ENCODE results near the gene FARP1.
A peak's percentile ranks its signal among the peaks of the same experiment; 100 is the strongest.

The FARP1 gene

DNA sequence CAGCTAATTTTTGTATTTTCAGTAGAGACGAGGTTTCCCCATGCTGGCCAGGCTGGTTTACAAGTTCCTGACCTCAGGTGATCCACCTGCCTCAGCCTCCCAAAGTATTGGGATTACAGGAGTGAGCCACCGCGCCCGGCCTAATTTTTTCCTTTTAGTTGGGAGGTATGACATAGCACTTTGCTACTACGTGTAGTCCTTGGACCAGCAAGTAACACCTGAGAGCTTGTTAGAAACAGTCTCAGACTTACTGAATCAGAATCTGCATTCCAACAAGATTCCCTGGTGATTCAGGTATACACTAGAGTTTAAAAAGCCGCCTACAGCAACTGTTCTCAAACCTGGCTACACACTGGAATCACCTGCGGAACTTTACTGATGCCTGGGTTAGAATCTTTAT lies 1.8 kb upstream of the FARP1 start:
- no peak for DNase-seq (ENCODE audit: low spot score)

DNA sequence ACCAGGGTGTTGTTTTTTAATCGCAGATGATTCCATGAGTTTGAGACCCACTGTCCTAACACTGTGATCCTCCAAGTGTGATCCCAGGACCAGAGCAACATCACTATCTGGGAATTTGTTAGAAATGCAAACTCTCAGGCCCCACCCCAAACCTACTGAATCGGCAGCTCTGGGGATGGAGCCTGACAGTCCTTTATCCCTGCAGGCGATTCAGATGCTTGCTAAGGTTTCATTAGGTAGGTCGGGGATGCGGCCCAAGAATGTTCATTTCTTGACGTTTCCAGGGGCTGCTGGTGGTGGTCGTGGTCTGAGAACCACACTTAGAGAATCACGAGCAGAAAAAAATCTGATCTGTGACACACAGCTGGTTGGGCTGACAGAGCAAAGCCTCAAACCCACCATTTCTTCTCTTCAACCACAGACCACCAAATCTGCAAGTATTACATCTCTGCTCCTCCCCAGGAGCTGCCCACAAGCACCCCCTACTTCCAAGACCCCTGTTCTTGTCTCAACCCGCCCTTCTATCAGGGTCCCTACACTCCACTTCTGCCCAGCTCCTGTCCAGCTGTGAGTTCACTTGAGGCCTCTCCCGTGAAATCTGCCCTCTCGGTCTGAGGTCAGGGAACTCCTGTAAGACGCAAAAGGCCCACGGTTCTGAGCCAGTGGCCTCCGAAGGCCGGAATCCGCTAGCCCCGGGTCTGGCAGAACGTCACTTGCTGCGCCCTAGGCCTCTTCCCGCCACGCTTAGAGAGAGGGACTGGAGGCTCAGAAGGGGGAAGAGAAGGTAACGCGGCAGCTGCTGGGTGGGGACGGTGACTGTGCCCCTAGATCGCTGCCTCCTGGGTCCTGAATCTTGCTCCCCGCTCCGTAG lies 1.1 kb upstream of the FARP1 start:
- DNase-seq (ENCODE audit: low spot score), result peak; percentile 48

DNA sequence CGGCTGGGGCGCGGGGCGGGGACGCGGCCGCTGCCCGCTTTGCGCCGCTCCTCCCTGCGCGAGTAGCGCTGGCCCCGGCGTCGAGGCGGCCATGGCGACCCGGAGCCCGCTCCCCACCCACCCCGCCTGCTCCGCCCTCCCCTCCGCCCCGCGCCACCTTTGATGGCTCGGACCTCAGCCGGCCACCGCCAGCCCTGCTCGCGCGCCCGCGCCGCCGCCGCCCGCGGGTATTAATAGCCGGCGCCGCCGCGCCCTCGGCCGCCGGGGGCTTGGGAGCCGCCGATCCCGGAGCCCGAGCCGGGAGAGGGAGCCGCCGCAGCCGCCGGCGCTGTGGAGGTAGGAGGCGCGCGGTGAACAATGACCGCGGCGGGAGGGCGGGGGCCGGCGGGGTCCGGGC lies 261 bp downstream of the FARP1 start:
- no peak for DNase-seq (ENCODE audit: low spot score)

DNA sequence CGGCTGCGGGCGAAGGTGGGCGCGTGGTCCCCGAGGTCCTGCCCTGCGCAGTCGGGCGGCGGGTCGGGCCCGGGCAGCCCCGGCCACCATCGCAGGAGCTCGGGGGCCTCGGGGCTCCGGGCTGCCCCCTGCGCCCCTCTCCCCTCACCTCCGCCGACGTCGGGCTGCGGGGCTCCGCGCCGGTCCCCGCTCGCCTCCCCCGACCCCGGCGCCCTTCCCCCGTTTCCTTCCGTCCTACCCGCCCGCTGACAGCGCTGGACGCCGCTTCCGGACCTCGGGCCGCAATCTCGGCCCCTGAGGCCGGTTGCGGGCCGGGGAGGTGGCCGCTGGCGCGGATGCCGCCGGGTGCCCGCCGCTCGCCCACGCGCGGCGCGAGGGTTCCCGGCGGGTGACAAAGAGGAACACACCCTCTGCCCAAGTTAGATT lies 720 bp downstream of the FARP1 start:
- no peak for DNase-seq (ENCODE audit: low spot score)

DNA sequence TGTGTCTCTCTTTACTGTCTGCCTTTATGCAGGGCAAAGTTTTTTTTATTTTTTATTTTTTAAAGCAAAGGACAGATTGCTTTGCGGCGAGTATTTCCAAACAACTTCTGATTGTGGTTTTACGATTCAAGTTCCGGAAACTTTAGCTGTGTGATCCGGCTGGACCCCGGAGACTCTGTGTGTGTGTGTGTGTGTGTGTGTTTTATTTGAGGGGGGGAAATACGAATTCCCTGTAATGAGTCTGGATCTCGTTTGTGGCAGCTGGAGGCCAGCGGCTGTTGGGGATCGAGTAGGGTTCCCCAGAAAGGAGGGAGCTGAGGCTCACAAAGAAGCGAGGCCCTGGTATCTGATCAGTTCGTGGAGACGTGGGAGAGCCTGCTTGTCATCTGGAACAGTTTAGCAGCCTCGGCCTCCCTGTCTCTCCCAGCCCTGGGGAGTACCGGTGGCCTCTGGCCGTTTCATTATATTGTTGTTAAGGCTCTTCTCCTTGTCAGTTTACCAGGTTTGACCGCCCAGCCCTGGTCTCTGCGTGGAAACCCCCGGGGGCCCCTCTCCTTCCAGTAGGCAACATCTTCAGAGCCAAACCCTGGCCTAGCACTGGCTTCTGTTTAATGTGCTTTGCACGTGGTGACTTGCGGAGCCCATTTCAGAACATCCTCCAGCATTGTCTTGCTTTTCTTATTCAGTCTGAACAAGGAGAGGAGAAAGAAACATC lies 1.3 kb downstream of the FARP1 start:
- peak; percentile 52 for DNase-seq (ENCODE audit: low spot score)

DNA sequence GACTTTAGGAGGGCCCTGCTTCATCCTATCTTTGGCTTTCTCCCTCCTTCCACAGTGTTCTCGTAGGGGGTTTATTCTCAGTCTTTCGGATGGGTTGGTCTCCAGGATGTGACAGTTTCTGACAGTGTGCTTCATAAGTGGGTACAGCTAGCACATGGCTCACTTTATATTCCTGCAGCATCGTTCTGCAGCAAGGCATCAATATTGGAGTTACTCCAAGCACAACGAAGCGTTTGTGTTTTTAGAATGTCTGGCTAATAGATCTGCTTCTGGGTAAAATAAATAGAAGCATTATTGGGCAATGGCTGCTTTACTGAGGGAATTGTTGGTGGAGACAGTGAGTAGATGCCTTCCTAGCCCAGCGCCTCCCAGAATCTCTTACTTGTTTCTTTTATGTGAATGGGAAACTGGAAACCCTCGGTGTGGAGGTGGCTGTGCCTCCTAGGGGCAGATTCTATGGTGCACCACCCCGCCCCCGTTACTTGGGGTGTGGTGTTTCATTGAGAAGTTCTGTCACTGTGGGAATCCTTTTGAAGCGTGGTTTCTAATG lies 2.0 kb downstream of the FARP1 start:
- DNase-seq (ENCODE audit: low spot score), result peak; percentile 59

DNA sequence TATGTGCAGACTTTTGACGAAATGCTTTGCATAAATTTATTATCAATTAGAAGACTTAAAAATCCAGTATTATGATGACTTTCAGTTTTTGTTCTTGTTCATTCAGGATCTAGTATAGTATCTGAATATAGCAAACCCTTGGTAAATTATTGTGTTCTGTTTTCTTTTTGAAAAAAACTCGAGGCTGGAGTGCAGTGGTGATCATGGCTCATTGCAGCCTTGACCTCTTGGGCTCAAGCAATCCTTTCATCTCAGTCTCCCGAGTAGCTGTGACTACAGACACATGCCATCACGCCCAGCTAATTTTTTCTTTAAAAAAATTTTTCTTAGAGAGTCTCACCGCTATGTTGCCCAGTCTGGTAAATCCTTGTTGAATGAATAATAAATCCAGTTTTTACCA lies 4.6 kb downstream of the FARP1 start:
- no peak for DNase-seq (ENCODE audit: low spot score)

DNA sequence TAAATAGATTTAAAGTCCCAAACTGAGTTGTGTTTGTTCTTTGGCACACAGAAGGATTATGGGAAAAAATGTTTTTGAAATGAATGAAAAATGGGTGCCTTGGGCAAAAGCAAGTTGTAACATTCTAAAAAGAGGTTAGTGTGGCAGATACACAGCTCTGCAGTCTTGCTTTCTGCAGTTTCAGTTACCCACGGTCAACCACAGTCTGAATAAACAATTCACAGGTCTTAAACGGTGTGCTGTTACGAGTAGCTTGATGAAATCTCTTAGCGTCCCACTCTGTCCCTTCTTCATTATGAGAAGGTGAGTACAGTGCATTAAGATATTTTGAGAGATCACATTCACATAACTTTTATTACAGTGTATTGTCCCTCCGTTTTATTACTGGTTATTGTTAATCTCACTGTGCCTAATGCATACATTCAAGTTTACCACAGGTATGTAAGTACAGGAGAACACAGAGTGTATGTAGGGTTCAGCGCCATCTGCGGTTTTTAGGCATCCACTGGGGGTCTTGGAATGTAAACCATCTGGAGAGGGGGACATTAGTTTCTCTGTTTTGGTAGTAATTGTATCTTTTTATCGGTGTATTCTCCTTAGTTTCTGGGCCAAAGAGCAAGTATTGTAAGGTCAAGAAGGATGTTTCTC lies 8.1 kb downstream of the FARP1 start:
- DNase-seq (ENCODE audit: low spot score), result no peak

DNA sequence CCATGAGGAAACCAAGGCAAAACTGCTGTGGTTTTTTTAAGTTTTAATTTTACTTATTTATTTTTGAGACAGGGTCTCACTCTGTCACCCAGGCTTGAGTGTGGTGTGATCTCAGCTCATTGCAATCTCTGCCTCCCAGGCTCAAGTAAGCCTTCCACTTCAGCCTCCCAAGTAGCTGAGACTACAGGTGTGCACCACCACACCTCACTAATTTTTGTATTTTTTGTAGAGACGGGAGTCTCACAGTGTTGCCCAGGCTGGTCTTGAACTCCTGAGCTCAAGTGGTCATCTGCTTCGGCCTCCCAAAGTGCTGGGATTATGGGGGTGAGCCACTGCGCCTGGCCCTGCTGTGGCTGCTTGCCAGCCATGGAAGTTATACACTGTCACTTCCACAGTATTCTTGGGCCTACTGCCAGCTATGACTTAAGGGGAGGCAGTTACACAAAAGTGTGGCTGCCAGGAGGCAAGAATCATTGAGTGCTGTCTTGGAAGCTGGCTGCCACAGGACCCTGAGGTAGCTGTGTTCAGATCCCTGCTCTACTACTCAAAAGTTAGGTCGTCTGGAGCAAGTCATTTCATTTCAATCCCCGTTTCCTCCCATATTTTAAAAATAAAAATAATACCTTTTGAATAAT lies 12.7 kb downstream of the FARP1 start:
- DNase-seq (ENCODE audit: low spot score), result no peak

DNA sequence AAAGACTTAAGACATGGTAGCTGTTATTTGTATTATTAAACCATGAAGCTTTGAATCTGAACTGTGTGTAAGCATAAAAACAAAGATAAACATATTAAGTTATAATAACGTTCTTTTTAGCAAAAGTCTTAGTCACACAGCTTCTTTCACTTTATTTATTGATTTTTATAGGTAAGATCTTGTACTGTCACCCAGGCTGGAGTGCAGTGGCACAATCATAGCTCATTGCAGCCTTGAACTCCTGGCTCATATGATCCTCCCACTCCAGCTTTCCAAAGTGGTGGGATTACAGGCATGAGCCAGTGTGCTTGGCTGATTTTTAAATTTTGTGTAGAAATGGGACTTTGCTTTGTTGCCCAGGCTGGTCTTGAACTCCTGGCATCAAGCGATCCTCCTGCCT lies 13.4 kb downstream of the FARP1 start:
- DNase-seq (ENCODE audit: low spot score), result no peak

DNA sequence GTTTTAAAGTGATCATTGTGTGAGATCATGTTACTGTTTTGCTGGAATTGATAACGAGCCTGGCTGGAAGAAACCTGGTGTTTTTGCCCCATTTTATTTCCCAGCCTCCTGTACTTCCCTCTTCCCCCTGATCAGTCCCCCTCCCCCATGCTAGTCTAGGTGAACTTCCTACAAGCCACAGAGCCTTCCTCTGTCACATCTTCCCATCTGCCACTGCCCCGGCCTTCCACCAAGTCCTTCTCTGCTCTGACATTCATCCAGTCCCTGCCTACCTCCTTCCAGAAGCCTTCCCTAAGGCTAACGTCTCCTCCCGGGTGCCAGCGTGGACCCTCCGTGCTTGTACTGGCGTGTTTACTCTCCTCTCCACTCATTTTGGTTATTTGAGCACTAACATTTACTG lies 14.3 kb downstream of the FARP1 start:
- DNase-seq (ENCODE audit: low spot score), result no peak

DNA sequence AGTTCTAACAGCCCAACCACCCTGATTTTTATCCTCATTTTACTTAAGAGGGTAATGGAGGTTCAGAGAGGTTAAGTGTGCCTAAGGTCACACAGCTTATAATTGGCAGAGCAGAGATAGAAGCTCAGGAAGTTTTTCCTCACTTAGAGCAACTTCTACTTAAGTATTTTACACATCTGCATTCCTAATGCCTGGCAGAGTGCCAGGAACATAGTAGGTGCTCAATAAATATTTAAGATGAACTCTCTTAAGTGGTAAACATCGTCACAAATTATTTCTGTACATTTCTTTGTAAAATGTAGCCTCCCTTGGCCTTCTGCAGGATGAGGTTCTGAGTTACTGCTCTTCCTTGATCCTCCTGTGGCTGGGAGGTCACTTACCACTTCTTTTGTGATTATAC lies 14.7 kb downstream of the FARP1 start:
- no peak for DNase-seq (ENCODE audit: low spot score)

DNA sequence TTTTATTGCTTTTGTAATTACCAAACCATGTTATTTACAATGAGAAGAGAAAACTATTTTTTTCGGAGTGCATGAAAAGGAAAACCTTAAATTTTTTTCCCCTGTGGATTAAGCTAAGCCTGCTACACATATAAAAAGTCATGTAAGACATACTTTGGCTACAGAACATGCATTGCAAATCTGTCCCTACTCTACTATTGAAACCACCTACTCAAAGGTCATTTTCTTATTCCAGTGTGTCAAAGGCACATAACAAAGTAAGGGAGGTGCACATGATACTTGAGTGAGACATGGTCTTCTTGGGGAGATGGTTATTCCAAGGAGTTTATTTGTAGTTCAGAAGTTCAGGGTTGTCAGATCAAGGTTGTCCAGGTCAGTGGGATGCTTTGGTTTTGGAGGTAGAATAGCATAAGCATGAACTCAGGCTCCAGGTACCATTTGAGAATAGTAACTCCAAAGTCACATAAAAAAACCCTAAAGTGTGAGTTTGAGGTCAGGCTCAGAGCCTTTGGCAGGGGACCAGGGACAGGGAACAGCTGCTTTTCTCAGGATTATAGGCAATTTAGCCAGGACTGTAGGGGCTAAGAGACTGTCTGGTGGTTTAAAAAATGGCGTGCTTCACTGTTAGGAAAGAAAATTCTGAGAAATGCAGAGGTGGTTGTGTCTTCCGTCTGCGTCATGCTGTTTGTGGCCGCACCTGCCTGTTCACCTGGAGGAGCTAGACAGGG lies 15.4 kb downstream of the FARP1 start:
- DNase-seq (ENCODE audit: low spot score), result no peak

DNA sequence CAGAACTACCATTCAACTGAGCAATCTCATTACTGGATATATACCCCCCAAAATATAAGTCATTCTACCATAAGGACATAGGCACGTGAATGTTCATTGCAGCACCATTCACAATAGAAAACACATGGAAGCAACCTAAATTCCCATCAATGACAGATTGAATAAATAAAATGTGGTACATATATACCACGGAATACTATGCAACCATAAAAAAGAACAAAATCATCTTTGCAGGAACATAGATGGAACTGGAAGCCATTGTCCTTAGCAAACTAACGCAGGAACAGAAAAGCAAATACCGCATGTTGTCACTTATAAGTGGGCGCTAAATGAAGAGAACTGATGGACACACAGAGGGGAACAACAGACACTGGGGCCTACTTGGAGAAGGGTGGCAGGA lies 20.0 kb downstream of the FARP1 start:
- no peak for DNase-seq (ENCODE audit: low spot score)

DNA sequence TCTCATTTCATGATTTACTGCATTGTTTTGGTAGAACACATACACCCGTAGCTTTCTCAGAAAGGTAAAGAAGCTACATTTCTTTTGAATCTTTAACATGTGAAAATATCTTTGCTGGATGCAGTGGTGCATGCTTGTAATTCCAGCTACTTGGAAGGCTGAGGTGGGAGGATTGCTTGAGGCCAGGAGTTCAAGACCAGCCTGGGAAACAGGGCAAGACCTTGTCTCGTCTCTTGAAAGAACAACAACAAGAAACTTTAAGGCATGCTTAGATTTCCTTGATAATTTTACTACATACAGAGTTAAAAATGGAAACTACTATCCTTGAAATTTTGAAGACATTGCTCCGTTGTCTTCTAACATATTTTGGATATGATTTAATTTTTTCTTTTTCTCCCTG lies 26.4 kb downstream of the FARP1 start:
- no peak for DNase-seq (ENCODE audit: low spot score)

DNA sequence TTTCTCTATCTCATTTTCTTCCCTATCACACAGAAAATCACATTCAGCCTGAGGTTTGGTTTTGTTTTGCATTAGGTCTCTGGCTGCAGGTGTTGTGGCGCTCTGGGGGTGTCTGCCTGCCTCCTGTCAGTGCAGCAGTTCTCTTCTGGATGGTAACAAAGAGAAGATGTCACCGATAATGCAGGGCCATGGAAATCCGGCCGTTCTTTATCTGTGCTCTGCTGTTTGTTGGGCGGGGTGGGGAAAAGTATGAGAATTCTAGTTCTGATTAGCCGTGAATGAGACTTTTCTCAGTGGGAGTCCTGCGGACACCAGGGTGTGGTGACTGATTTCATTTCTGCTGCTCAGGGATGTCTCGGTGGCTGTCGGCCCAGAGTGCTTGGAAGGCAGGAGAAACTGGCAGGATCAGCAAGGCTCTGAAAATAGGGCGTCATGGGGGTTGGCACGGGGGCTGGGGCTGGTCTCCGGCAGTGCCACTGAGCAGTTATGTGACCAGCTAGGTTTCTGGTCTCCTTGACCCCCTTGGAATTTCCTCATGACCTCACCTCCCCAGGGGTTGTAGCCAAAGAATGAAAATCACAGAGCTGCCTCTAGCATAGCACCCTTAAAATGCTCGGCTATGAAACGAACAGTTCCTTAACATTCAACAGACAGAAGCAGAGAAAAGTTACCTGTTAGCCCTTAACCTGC lies 29.2 kb downstream of the FARP1 start:
- peak; percentile 86 for DNase-seq (ENCODE audit: low spot score)

DNA sequence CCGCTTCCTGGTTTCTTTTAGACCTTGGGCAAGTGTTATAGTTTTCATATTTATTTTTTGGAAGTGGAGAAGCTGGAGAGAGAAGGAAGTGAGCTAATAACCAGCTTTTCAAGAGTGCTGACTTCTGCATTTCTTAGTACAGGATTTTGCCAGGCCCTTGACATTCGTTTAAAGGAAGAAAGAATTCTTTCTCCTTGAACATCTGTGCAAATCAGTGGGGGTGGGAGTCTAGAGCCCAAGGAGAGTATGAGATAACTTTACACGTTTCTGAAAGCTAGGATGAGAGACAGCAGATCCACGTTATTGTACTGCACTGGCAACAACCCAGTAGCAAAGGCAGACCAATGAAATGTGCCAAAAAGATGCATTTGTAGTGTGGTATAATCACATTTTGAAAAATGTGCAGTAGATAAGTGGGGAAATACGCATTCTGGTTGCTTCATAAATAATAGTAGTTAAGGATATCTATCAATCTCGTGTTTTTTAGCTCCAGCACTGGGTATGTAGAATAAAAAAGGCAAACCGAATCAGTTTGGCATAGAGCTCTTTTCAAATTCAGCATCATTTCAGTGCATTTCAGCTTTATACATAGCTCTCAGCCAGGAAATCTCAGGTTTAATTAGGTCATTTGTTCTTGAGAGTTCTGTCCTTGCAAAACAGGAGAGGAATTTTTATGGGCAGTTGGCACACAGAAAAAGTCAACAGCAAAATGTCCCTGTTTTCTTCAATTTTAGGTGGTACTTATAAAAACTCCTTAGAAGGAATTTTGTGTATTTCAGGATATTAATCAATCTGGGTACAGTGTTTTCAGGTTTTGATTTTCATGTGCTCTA lies 29.9 kb downstream of the FARP1 start:
- DNase-seq (ENCODE audit: low spot score), result no peak

DNA sequence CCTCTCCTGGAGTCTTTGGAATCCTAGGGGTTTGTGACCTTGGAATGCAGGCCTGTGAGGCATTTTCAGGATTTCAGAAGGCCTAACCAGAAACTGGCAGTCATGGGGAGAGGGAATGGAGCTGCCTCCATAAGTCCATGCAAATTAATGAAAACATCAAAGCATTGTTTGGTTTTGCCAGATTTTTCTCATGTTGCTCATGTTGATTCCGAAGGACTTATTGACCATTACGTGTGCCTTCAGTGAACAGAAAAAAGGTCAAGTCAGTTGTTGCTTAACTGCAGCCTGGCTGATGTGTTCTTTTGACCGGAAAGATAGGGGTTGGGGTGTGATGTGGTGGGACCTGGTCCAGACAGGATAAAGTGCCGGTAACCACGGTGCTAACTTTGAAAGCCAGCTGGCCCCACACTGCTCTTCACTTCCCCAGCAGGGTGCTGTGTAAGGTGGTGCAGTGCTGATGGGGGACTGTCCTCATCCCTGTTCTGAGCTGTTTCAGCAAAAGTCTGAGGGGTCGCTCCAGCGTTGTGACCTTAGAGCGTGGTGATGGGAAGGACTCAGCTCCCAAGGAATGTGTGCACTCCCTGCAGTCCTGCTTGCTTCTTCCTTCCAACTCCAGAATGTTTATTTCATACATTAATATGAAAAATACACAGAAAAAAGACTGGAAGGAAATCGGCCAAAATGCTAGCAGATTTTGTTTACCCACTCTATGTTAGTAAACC lies 30.7 kb downstream of the FARP1 start:
- no peak for DNase-seq (ENCODE audit: low spot score)

DNA sequence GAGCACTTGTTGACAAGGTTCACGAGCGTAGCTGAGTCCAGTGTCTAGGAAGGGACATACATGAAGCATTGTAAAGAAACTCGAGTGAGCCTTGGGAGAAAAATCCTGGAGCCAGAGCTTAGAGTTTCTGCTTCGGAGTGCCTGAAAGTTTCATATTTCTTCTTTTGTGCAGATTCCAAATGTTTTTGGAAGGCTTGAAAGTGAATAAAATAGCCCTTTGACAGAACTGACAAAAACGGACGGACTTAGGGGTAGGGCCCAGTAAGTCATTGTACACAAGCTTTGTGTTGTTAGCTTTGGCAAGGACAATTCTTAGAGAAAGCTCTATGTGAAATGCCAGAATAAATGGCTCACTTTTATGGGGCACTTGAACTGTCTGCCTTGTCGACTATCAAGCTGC lies 31.4 kb downstream of the FARP1 start:
- no peak for DNase-seq (ENCODE audit: low spot score)
